Putamen (tissue), 1 donor: Measurements from ENCODE around the gene CYBB.

Experiments used
- DNase-seq: peaks from one replicate; pipeline ENCODE4 v3.0.0-alpha.2; 2016; ENCODE audit warnings: low spot score

The CYBB gene

GRCh38 chrX:37786624-37787422 is 7.0 kb downstream of the CYBB start:
- no peak for DNase-seq

DNA sequence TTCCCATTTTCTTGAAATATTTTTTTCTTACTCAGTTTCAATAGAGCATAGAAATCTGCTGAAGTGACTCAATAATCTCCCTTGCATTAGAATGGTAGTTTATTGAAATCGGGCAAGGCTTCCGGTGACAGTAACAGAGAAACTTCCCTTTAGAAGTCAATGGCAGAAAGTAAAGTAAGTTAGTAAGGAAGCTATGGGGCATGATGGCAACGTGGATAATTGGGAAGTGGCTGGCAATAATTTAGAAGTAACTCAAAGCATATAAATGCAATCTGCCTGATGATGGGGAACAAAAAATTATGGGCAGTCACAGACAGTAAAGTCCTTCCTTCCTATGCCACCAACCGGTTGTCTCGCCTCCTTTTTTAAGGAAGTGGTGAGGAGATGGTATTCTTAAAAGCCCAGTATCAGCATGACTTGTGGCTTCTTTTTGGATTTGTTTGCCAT is 7.6 kb downstream of the CYBB start:
- DNase-seq: no peak

- no peak for DNase-seq
Measured at GRCh38 chrX:37796310-37796709, 16.5 kb downstream of the CYBB start.

GRCh38 chrX:37796805-37797204 is 16.9 kb downstream of the CYBB start:
- peak; percentile 20 for DNase-seq

DNA sequence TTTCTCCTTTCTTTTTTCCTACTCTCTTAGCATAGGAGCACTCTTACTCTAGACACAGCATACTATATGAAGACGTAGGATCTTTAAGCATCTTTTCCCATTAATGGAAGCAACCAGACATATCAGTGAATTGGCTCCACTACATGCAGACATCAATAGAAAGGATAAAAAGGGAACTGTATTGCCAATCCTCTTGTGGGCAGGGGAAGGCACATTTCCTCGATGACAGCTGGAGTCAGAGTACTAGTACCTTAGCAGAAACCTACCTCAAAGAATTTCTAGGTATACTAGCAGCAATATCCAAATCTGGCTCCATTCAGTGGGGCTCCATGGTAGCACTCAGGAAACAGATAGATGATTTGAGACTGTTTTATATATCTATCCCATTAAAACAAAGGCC is 20.1 kb downstream of the CYBB start:
- no peak for DNase-seq

GRCh38 chrX:37800717-37801116 is 20.9 kb downstream of the CYBB start:
- DNase-seq: no peak

DNA sequence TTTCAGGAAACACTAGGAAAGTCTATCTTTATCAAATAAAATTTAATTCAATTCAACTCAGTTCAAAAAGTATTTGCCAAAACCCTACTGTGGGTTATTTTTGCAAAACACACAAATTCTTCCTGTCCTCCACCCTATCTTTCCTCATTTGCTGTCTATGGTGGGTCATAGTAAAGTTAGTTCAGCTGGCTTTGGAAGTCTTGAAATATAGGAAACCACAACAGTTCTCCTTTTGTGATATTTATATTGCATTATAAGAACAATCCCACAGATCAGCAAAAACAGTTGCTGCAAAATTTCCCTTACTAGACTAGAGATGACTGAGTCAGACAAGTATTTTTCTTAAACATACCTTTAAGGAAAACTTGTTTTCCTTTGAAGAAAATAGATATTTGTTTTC is 22.2 kb downstream of the CYBB start:
- no peak for DNase-seq

DNA sequence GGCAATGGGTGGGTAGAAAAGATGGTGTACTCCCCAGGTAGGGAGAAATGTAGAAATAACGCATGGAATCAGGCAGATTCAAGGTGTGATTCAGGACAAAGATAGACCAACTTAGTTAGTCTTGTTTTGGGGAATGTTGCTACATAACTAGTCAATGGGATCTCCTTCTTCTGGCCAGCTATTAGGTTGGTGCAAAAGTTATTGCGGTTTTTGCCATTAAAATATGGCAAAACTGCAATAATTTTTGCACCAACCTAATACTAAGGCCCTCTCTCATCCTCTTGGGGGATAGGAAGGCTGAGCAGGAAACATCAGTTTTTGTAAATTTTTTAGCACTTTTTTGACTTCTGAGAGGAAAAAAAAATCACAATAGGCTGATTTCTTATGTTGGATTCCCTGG is 23.2 kb downstream of the CYBB start:
- no peak for DNase-seq

DNA sequence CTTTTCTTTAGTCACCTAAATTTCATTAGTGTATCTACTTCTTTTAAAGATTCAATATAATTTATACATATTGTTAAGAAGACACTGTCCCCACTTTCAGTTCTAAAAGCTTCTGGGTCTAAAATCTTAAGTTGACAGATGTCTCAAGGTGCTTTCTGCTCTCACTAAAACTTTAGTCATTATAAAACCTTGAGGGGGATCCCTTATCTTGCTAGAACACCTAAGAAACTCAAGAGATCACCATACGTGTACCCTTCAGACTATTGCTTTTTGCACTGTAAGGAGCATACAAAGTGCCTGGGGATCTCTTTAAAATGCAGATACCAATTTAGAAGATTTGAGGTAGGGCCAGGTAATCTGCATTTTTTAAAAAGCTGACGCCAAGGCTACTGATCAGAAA is 30.1 kb downstream of the CYBB start:
- DNase-seq: no peak

GRCh38 chrX:37812110-37812509 is 32.3 kb downstream of the CYBB start:
- no peak for DNase-seq

DNA sequence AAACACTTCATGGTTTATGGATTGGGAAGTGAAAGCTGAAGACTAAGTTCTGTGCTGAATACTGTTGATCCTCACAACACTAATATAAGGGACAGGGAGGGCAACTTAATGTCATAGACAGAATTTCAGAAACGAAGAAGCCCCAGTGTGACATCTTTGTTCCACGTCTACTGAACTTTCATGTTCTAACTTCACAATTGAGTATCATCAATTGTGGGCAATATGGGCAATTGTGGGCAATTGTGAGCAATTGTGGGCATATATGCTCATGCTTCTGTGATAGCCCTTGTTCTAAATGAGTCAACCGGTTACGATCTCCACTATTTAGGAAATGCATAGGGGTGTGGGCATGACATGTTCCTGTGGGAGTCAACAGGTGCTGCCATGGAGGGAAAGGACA is 33.7 kb downstream of the CYBB start:
- DNase-seq: no peak

GRCh38 chrX:37815366-37815765 is 35.5 kb downstream of the CYBB start:
- no peak for DNase-seq

- DNase-seq: no peak
Measured at GRCh38 chrX:37816766-37817165, 36.9 kb downstream of the CYBB start.

DNA sequence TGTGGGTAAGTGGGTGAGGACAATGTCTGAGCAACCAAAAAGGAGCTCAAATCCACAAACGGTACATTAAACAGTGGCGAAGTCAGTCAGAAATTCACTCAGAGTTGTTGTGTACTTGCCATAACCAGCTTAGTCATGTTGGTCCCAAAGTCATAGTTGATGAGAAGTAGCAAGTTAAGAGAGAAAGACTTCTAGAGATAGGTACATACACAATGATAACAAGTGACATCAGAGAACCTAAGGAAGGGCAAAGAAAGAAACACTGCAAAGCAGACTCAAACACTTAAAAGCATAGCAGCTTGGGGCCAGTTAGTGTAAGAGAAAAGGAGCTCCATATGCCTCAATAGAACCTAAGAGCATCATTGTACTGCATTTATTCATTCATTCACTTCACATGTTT is 37.3 kb downstream of the CYBB start:
- no peak for DNase-seq

DNA sequence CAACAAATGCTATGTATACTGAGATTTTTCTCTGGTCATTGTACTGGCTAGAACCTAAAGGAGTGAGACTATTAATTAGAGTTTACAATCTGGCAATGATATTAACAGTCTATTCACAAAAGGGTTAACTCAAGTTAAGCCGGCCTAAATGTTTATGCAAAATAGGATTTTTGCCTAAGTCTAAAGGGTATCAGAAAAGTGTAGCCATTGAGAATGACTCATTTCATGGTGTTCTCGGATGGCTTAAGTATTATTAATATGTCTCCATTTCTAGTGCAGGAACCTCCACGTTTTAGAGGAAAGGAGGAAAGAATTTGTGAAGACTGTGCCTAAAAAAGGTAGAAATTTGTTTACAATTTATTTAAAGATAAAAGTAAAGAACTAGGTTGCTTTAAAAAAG is 37.7 kb downstream of the CYBB start:
- DNase-seq: no peak

DNA sequence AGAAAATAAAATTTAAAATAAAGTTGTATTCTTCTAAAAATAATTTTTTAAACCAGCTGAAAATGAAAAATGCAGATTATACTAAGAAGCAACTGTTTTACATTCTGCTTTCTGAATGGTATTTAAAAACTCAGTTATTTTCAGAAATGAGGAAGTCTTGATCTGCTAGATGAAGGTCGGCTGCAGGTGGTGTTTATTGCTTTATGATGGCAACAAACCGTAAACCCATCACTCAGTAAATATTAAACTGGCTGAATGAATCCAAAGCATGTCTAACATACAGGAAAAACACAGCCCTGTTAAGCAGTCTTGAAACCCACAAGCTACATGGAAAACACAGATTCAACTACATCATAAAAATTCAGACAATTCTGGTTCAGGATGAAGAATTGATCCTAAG is 38.2 kb downstream of the CYBB start:
- no peak for DNase-seq

- no peak for DNase-seq
Measured at GRCh38 chrX:37820646-37821045, 40.8 kb downstream of the CYBB start.

DNA sequence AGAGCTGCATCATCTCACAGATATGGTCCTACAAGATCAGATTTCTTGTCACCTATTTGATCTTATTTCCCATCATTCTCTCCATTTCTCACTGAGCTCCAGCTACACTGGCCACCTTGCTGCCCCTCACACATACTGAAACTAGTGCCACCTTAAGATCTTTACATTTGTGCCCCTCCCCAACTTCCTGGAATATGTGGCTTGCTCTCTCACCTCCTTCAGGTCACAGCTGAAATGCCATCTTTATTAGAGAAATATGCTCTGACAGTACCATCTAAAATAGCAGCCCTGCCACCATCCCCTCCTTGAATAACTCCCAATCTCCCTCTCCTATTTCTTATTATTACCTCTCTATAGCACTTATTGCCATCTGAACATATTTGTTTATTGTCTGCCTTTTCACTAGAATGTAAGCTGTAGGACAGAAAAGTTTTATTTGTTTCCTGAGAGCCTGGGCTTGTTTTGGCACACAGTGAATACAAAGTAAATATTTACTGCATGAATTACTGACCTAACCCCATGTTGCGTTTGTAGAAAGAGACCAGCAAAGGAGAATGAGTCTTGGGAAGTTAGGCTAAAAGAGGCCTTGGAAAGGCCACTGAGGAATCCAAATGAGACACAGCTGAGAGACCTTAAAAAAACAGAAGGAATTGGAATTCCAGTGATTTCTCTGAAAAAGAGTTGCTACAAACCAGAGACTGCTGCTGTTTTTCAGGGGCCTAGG is 44.8 kb downstream of the CYBB start:
- DNase-seq: no peak

DNA sequence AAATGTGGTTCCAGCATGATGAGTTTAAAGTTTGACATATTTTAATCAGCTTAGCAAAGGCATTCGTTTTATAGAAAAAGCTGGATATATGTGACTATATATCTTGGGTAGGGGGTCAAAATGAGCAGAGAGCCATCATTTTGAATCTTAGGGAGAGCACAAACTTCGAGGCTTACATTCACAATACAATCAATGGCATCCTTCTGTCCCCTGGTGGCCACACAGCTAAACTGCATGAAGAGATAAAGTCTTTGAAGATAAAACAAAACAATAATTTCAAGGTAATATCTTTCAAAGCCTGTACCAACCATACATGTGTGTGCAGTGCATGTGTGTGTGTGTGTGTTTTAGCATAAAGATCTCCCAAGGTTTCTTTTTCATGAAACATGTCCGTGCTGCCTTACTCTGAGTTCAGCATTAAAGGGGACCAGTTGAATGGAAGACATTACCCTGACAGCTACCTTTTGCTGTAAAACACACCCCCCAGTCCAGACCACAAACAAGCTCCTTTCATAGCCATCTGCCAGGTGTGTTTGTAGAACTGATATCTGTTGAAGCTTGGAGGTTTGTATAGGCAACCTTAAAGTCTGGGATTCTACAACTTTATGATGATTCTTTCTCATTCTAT is 45.5 kb downstream of the CYBB start:
- no peak for DNase-seq

DNA sequence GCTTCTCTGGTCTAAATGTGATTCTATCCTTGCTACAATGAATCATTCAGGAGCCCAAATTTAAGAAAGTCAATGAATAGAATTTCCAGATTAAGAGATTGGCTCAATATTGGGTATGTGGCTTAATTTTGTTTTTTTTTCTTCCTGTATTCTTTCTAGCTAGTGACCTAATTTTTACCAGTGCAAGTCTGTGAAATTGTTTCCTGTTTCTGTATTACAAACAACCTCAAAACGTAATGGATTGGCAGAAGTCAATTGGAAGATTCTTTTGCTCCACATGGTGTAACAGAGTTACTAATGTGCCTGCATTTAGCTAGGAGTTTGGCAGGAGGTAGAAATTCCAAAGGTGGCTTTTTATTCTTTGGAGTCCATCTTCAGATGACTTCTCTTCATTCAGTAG is 49.9 kb downstream of the CYBB start:
- DNase-seq: no peak

- DNase-seq: no peak
Measured at GRCh38 chrX:37830371-37830770, 50.5 kb downstream of the CYBB start.

DNA sequence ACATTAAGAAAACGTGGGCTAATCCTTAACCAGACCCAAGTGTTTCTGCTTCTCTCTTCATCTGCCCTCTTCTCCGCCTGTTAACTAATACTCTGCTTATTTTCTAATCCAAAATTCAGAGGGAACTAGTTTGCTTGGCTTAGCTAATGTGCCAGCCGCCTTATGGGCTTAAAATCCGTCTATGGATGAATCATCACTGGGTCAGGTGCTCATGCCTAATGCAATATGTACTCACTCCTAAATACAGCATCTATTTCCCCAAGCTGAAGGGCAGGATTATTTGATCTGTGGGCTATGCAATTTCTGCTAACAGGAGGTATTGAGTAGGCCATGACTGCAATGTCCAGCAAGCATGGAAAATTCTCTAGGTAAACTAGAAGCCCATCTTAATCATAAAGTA is 55.1 kb downstream of the CYBB start:
- DNase-seq: no peak

- no peak for DNase-seq
Measured at GRCh38 chrX:37840931-37841330, 61.1 kb downstream of the CYBB start.
